OCI-LY7 (cell line): ENCODE data around the gene NXN.

Experiments
- EZH2phosphoT487 ChIP-seq: fragments of 200-600 bp; sonication (generic); IDR thresholded peaks from 2 replicates; pipeline ENCODE4 v1.6.1; 2018; ENCODE audit warnings: low read depth, borderline replicate concordance, mild to moderate bottlenecking, mixed run types, antibody characterized with exemption, low read length, moderate library complexity, mixed read lengths
- TF ChIP-seq, protein P1 (sequence below): fragments of 200-600 bp; sonication (generic); conservative IDR thresholded peaks from 2 replicates; pipeline ENCODE4 v1.5.1; 2014; ENCODE audit warnings: mild to moderate bottlenecking, antibody characterized with exemption, low read length, moderate library complexity, mixed read lengths

DNA sequence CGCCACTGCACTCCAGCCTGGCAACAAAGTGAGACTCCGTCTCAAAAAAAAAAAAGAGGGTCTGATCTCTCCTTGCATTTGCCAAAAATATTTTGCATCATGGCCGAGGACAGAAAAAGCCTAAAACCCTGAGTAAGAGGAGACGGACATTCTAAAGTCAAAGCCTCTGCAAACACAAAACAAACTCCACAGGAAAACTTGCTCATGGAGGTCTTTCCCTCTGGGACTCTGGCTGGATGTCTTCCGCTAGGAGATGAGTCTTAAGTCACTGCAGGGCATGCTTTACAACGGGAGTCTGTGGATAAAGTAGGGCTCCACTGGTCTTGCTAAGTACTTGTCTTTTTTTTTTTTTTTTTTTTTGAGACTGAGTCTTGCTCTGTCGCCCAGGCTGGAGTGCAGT is 123.4 kb downstream of the NXN start:
- TF ChIP-seq, protein P1, sequence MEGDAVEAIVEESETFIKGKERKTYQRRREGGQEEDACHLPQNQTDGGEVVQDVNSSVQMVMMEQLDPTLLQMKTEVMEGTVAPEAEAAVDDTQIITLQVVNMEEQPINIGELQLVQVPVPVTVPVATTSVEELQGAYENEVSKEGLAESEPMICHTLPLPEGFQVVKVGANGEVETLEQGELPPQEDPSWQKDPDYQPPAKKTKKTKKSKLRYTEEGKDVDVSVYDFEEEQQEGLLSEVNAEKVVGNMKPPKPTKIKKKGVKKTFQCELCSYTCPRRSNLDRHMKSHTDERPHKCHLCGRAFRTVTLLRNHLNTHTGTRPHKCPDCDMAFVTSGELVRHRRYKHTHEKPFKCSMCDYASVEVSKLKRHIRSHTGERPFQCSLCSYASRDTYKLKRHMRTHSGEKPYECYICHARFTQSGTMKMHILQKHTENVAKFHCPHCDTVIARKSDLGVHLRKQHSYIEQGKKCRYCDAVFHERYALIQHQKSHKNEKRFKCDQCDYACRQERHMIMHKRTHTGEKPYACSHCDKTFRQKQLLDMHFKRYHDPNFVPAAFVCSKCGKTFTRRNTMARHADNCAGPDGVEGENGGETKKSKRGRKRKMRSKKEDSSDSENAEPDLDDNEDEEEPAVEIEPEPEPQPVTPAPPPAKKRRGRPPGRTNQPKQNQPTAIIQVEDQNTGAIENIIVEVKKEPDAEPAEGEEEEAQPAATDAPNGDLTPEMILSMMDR = no peak
- TF ChIP-seq EZH2phosphoT487 = no peak
